GM12874 (cell line): Measurements from ENCODE around the gene CLEC6A.

ENCODE experiments used
- CTCF ChIP-seq: IDR thresholded peaks from 2 replicates; pipeline ENCODE4 v1.5.1; 2011; ENCODE audit warnings: low read depth, mild to moderate bottlenecking, control low read depth, low read length, moderate library complexity; ENCODE audit not compliant: insufficient read depth

Gene CLEC6A

GRCh38 chr12:8455727-8456360, at the start of gene CLEC6A:
TSS of gene CLEC6A (plus strand) at chr12:8455962. CDS start at chr12:8456112, 150 bp downstream.
- TF ChIP-seq CTCF: no peak

- no peak for TF ChIP-seq CTCF
Measured at GRCh38 chr12:8420506-8420905, 35.3 kb upstream of the CLEC6A start.

- no peak for TF ChIP-seq CTCF
Measured at GRCh38 chr12:8445731-8446130, 10.0 kb upstream of the CLEC6A start.

- no peak for TF ChIP-seq CTCF
Measured at GRCh38 chr12:8446642-8447547, 8.9 kb upstream of the CLEC6A start.

GRCh38 chr12:8449355-8449859, 6.4 kb upstream of the CLEC6A start:
- TF ChIP-seq CTCF: no peak

- no peak for TF ChIP-seq CTCF
Measured at GRCh38 chr12:8452036-8452435, 3.7 kb upstream of the CLEC6A start.

- TF ChIP-seq CTCF: no peak
Measured at GRCh38 chr12:8453021-8453513, 2.7 kb upstream of the CLEC6A start.
